Measurements from ENCODE around the gene RPL19.

GRCh38 chr17:39155654-39156053 lies 44.4 kb upstream of the RPL19 start:
- TF ChIP-seq, protein P1, sequence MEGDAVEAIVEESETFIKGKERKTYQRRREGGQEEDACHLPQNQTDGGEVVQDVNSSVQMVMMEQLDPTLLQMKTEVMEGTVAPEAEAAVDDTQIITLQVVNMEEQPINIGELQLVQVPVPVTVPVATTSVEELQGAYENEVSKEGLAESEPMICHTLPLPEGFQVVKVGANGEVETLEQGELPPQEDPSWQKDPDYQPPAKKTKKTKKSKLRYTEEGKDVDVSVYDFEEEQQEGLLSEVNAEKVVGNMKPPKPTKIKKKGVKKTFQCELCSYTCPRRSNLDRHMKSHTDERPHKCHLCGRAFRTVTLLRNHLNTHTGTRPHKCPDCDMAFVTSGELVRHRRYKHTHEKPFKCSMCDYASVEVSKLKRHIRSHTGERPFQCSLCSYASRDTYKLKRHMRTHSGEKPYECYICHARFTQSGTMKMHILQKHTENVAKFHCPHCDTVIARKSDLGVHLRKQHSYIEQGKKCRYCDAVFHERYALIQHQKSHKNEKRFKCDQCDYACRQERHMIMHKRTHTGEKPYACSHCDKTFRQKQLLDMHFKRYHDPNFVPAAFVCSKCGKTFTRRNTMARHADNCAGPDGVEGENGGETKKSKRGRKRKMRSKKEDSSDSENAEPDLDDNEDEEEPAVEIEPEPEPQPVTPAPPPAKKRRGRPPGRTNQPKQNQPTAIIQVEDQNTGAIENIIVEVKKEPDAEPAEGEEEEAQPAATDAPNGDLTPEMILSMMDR (conservative IDR thresholded peaks at IDR 0.05; ENCODE audit: low read length): no peak
- TF ChIP-seq EZH2phosphoT487 (IDR thresholded peaks at IDR 0.05; ENCODE audit: borderline replicate concordance, low read depth, low read length): no peak
